Measurements from ENCODE around the gene SAMD11. TPM values are rescaled to one million over a fixed set of nuclear protein-coding genes. Genes with fewer than 3 reads are reported as not detected.

The SAMD11 gene
- total and polyA plus RNA-seq, 2 of the 8 experiments (the other 6 are each of a cell fraction or from before 2014, with no cell fraction given): 0.18 to 0.30 TPM

- peaks cover 4% of the 10 kb centered on the region; the same call in 1 of the 2 replicates for H3K23me2 ChIP-seq (ENCODE audit: low read depth, low read length)
- H2AK5ac ChIP-seq (ENCODE audit: low read depth, low read length): no peak overlapping the region
- WGBS, 2 experiments (ENCODE audit: extremely low coverage in 1 of 2, insufficient coverage in 1 of 2, insufficient read length in 1 of 2, insufficient replicate concordance in 2 of 2, low coverage in 1 of 2, low lambda C conversion rate in 2 of 2, missing lambda C conversion rate in 1 of 2): 83% methylated on average over 7 of the region's 7 CpGs; no CpG with 5 or more reads in 1 of the 2 experiments
- H2BK20ac ChIP-seq (ENCODE audit: low read length): no peak overlapping the region
- H3K56ac ChIP-seq (replicated peaks; ENCODE audit: insufficient read length, low read depth, low read length): no peak overlapping the region
- CTCF ChIA-PET (ENCODE audit: partially characterized antibody): interaction anchor here (0.7 to 7.7 kb wide), 6 partner anchors 10 to 805 kb away, joined by 3 to 86 read pairs (median 4); partner anchors contain the start of gene PERM1
- POLR2A ChIA-PET (ENCODE audit: partially characterized antibody): no interaction called here
- no peak overlapping the region for H4K8ac ChIP-seq (ENCODE audit: extremely low read depth, insufficient read depth, low read length)
- H3K4me2 ChIP-seq (ENCODE audit: insufficient read depth in 1 of 2, low read depth in 2 of 2, low read length in 2 of 2): no peak overlapping the region
- H2BK5ac ChIP-seq (ENCODE audit: low read depth, low read length): no peak overlapping the region
- FAIRE-seq (no peak), DNase-seq (ENCODE audit: low read depth in 1 of 2, low spot score in 2 of 2) (no peak)
- H3K4ac ChIP-seq (replicated peaks; ENCODE audit: insufficient read length, low read depth, low read length): no peak overlapping the region
- no peak overlapping the region for H4K91ac ChIP-seq (replicated peaks; ENCODE audit: insufficient read length, low read length)
- H2BK12ac ChIP-seq (ENCODE audit: low read depth, low read length): no peak overlapping the region
- TF ChIP-seq GABPA (IDR thresholded peaks at IDR 0.05; ENCODE audit: borderline replicate concordance, insufficient read depth, low read length) (no peak), POLR2AphosphoS5 (IDR thresholded peaks at IDR 0.05; ENCODE audit: low read depth, low read length) (no peak), ATF3 (IDR thresholded peaks at IDR 0.05; ENCODE audit: insufficient read depth, low read depth, low read length) (no peak), CREB1 (IDR thresholded peaks at IDR 0.05) (no peak), POU5F1 (IDR thresholded peaks at IDR 0.05; ENCODE audit: low read depth, low read length) (no peak), CTBP2 (IDR thresholded peaks at IDR 0.05; ENCODE audit: borderline replicate concordance, insufficient read depth, insufficient read length, low read length) (no peak), MAX (IDR thresholded peaks at IDR 0.05) (no peak), EGR1 (IDR thresholded peaks at IDR 0.05; ENCODE audit: borderline replicate concordance, low read depth, low read length) (no peak), ASH2L (IDR thresholded peaks at IDR 0.05; ENCODE audit: low read length) (no peak), CBX5 (IDR thresholded peaks at IDR 0.05; ENCODE audit: low read depth, low read length) (no peak), NRF1 (IDR thresholded peaks at IDR 0.05; ENCODE audit: low read depth, low read length) (no peak), FOSL1 (IDR thresholded peaks at IDR 0.05; ENCODE audit: insufficient read depth, low read depth, low read length) (no peak), E2F6 (IDR thresholded peaks at IDR 0.05) (no peak)
- no peak overlapping the region for H2BK120ac ChIP-seq (replicated peaks; ENCODE audit: low read depth, low read length)
- no peak overlapping the region for H3K18ac ChIP-seq (ENCODE audit: extremely low read depth, low read length)
- H4K20me1 ChIP-seq (replicated peaks in 1 of 2; ENCODE audit: control insufficient read depth in 1 of 2, insufficient read depth in 2 of 2, low read length in 2 of 2): peaks cover 0 to 5% of the 10 kb centered on the region in 2 experiments
- H3K14ac ChIP-seq (ENCODE audit: insufficient read length): no peak overlapping the region
- no peaks in the 10 kb centered on the region for H3K79me1 ChIP-seq (ENCODE audit: low read depth, low read length)
- no peak overlapping the region for H4K5ac ChIP-seq (ENCODE audit: insufficient read length, low read depth, low read length)
- peaks cover 8 to 46% (median 35%) of the 10 kb centered on the region in 4 experiments for H3K27me3 ChIP-seq (replicated peaks in 1 of 4; ENCODE audit: control insufficient read depth in 3 of 4, extremely low read depth in 1 of 4, insufficient read depth in 3 of 4, low read length in 3 of 4)
- no peak overlapping the region for H2BK15ac ChIP-seq (ENCODE audit: low read length)
- H3K27ac ChIP-seq (ENCODE audit: low read depth, low read length): no peak overlapping the region
- H3K36me3 ChIP-seq (ENCODE audit: control insufficient read depth in 2 of 4, insufficient read depth in 4 of 4, low read length in 3 of 4): no peaks in the 10 kb centered on the region
- H3K9me3 ChIP-seq (ENCODE audit: insufficient read depth in 2 of 2, low read depth in 1 of 2, low read length in 1 of 2): no peaks in the 10 kb centered on the region
- H3K23ac ChIP-seq (ENCODE audit: insufficient read length): no peak overlapping the region
- no peak overlapping the region for H3K9ac ChIP-seq (replicated peaks in 1 of 4; ENCODE audit: extremely low read depth in 1 of 4, low read depth in 3 of 4, low read length in 3 of 4)
- no peak overlapping the region for H2AFZ ChIP-seq (ENCODE audit: low read length)
- no peak overlapping the region for H3K4me3 ChIP-seq (ENCODE audit: extremely low read depth in 1 of 4, insufficient read depth in 2 of 4, low read depth in 3 of 4, low read length in 4 of 4)
- peaks cover 0 to 4% (median 3%) of the 10 kb centered on the region in 4 experiments; a peak in 4 of 7 replicates for H3K4me1 ChIP-seq (replicated peaks in 1 of 4; ENCODE audit: control insufficient read depth in 3 of 4, insufficient read depth in 4 of 4, low read length in 3 of 4)
- no peaks in the 10 kb centered on the region for H3K79me2 ChIP-seq (ENCODE audit: control insufficient read depth in 1 of 2, insufficient read depth in 2 of 2, low read length in 2 of 2)
These were observed 68.6 kb downstream of the SAMD11 start for GRCh38 chr1:992362-992761.
